HG03469 (cell line): ENCODE results near the gene NOL12.

Source experiments
- ATAC-seq: cut with Tn5 transposase; IDR thresholded peaks from one replicate; pipeline ENCODE4 v1.9.1; 2021; ENCODE audit warnings: mild to moderate bottlenecking, moderate library complexity, moderate number of reproducible peaks; ENCODE audit not compliant: unreplicated experiment

The NOL12 gene

DNA sequence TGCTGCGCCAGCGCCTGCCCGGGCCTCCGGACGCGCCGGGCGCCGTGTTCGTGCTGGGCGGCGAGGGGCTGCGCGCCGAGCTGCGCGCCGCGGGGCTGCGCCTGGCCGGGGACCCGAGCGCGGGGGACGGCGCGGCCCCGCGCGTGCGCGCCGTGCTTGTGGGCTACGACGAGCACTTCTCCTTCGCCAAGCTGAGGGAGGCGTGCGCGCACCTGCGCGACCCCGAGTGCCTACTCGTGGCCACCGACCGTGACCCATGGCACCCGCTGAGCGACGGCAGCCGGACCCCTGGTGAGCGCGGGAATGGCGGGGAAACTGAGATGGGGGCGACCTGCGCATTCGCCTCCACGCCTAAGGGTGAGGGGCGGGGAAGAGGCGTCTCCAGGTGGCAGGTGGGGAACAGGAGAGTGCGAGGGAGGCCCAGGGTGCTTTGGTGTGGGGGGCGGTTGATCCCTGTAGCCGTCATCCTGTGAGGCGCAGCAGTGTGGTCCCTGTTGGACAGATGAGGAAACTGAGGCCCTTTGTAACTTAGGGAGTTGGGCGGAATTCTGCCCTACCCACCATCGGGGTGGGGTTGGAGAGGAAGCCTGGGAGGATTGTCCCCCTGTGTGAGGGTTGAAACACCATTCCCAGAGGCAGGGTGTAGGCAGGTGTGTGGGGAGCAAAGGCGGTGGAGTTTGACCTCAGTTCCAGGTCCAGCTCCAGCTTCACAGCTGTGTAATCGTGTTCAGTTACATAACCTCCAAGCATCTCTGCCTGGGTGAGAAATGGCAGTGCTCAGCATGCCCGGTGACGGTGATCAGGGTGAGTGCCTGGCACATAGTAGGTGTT lies 26.9 kb upstream of the NOL12 start:
- ATAC-seq = peak; percentile 6

DNA sequence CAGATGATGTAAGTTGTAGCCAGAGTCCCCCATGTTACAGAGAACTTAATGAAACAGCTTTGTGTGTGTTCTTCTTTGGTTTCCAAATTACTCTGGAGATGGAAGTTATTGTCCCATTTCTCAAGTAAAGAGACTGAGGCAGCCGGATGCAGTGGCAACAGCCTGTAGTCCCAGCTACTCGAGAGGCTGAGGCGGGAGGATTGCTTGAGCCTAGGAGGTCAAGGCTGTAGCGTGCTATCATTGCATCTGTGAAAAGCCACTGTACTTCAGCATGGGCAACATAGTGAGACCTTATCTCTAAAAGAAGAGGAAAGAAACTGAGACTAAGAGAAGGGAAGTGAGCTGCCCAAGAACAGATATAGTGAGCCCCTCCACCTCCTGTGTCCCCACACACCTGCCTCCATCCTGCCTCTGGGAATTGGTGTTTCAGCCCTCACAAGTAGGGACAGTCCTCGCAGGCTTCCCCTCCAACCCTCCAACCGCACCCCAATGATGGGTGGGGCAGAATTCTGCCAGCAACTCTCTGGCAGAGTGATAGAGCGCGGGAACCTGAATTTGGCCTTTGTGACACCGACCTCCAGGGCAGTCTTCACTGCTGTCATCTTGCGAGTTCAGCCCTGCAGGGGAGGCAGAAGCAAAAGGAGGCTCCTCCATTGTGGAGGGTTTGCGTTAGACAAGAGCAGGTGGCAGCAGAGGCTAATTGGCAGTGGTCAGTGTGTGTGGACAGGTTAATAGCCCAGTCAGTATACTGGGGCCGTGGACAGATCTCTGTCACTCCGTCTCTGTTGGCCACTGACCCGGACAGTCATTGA lies 26.0 kb upstream of the NOL12 start:
- no peak for ATAC-seq

DNA sequence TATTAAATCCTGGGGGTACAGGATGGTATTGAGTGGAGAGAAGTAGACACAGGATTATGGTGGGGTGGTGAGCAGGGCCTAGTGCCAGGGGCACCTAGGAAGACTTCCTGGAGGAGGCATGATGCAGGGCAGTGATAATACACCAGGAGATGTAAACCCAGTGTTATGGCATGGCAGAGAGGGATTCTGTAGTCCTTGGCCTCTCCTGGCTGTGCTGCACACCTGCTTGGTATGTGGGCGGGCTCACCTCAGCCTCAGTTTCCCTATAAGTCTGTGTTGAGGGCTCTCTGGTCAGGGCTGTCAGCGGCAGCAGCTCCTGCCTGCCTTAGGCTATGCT lies 25.5 kb upstream of the NOL12 start:
- no peak for ATAC-seq

DNA sequence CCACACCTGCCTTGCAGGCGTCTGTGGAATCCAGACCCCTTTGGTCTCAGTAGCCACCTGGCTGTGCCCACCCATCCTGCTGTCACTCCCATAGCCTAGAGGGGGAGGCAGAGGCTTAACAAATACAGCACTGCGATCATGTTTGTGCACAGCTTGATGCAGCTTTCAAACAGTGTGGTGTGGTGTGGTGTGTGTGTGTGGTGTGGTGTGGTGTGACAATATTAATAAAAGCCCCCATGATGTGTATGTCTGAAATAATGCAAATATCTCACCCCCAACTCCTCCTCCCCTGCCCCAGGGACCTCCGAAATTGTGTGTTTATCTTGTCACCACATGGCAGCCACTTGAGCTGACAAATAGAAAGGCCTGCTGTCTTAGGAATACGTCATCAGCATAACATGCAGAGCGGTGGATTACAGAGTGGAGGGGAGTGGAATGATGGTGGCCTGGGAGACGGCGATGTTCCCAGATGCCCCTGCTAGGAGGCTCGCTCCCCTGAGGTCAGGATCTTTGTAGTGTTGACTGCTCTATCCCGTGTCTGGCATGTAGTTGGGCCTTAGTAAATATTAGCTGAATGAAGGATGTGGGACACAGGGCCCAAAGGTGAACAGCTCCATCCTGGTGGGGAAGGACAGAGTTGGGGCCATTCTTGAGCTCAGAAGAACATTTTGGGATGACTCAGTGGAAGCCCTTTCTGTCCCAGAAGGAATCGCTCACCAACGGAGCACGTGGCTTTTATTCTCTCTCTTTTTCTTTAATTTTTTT lies 24.8 kb upstream of the NOL12 start:
- no peak for ATAC-seq

DNA sequence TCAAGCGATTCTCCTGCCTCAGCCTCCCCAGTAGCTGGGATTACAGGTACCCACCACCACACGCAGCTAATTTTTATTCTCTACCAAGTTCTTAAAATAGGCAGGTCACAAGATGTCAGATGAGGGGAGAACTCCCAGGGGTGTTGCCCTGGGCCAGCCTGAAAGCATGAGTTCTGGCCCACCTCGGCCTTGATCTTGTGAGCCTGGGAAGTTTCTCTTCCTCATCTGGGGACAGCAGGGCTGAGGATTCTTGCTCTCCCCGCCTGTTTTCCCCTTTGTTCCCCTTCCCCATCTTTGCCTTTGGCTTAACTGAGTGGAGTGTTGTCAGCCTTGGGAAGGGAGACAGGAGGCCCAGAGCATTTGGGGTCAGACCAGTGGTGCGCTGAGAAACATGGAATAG lies 24.1 kb upstream of the NOL12 start:
- ATAC-seq = no peak

DNA sequence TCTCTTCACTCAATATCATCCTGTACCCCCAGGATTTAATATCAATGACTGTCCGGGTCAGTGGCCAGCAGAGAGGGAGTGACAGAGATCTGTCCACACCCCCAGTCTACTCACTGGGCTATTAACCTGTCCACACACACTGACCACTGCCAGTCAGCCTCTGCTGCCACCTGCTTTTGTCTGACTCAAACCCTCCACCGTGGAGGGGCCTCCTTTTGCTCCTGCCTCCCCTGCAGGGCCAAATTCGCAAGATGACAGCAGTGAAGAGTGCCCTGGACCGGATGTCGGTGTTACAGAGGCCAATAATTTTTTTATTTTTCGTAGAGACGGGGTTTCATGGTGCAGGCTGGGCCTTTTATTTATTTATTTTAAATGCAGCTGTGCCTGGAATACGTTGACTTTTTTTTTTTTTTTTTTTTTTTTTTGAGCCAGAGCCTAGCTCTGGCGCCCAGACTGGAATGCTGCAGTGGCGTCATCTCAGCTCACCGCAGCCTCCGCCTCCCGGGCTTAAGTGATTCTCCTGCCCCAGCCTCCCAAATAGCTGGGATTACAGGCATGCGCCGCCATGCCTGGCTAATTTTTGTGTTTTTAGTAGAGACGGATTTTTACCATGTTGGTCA lies 22.5 kb upstream of the NOL12 start:
- ATAC-seq = no peak

DNA sequence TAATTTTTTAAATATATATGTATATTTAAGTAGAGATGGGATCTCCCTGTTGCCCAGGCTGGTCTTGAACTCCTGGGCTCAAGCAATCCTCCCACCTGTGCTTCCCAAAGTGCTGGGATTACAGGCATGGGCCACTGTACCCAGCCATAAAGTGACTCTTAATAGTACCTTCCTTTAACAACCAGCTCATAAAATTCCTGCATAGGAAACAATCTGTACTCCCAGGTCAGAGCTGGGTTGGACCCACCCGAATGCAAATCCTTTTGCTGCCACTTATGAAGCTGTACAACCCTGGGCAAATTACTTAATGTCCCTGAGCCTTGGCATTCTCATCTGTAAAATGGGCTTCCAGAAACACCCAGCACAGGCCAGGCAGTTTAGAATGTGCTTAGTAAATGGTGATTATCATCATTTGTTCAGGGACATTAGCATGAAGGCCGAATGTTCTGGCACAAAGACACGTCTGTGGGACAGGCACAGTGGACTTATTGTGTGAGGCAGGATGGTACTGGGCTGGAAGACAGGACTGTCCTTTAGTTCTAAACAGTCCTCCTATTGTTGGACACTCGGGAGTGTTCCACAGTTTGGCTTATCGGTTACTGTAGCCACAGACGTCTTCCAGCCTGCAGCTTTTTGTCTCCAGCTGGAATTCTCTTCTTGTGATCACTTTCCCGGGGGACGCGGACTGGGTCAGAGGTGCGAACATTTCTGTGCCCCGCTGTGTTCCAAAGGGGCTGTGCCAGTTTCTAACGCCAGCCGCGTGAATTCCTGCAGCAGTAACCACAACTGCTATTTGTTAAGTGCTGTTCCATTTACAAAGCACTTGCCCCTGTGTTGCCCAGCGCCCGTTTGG lies 21.7 kb upstream of the NOL12 start:
- no peak for ATAC-seq

DNA sequence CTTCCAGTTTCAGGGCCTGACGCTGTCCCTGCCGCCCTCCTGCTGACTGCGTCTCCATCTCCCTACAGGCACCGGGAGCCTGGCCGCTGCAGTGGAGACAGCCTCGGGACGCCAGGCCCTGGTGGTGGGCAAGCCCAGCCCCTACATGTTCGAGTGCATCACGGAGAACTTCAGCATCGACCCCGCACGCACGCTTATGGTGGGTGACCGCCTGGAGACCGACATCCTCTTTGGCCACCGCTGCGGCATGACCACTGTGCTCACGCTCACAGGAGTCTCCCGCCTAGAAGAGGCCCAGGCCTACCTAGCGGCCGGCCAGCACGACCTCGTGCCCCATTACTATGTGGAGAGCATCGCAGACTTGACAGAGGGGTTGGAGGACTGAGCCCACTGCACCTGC lies 20.7 kb upstream of the NOL12 start:
- ATAC-seq = no peak

DNA sequence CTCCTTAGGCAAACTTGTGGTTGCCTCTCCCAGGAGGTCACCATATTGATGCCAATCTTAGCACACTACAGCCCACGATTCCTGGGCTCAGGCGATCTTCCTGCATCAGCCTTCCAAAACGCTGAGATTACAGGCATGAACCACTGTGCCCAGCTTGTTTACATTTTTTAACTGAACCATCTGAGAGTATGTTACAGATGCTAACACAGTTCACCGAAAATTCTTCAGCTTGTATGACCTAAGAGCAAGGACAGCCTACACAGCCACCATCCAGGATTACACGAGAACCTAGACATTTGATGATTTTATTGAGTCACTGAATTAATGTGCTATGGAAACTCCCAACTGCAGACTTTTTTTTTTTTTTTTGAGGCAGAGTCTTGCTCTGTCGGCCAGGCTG lies 16.6 kb upstream of the NOL12 start:
- ATAC-seq = no peak

DNA sequence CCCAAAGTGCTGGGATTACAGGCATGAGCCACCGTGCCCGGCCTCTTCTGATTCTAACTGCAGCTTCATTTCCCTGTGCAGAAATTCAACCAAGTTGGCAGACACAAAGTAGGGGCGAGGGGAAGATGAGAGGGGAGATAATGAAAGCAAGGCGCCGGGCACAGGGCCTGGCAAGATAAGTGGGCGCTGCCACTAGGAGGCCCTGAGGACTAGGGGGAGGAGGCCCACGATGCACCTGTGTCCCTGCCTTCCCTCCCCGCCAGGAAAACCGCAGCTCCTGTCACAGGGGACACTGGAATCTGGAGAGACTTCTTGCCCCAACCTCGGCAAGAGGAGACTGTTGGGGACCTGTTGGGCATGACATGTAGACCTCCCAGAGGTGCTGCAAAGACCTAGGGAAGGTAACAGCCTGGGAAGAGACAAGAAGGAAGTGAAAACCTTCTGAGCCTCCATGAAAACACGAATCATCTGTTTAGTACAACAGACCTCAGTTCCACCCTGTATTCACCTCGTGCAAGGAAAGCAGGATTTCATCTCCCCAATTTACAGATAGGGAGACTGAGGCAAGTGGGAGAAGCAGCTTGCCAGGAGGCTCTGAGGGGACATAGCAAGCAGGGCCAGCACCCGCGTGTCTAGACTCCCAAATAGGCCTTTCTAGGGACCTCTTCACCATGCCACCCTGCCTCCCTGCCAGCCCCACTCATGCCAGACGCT lies 13.8 kb upstream of the NOL12 start:
- no peak for ATAC-seq

DNA sequence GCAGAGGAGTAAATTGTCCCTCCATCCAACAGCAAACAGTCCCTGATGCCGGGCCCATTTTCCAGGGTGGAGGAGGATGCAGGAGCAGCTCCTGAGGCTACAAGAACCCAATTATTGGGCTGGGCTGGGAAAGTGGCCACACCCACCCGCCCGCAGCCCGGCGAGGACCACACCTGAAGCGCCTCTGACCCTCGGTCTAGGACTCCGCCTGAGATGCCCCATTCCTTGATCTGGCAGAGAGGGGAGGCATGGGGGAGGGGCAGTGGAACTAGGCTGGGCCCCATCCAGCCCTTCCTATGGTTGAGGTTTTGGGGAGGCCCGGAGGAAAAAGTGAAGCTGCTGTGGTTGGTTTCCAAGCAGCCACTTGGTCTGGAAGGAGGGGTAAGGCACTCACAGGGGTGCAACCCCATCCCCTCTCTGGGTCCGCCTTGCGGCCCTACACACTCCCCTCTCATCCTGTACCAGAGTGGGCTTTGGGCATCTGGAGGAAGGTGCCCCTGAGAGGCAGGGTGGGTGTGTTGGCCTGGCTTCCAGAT lies 13.2 kb upstream of the NOL12 start:
- no peak for ATAC-seq

DNA sequence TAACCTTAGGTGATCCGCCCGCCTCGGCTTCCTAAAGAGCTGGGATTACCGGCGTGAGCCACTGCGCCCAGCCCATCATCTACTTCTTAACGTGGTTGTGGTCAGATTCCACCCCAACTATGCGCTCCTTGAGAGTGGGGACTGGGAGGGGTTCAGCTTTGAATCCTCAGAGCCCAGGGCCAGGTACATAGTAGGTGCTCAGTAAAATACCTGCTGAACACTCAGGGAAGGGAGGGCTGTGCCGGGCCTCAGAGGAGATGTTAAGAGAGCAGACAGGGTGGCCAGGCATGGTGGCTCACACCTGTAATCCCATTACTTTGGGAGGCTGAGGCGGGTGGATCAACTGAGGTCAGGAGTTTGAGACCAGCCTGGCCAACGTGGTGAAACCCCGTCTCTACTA lies 11.9 kb upstream of the NOL12 start:
- ATAC-seq = no peak

DNA sequence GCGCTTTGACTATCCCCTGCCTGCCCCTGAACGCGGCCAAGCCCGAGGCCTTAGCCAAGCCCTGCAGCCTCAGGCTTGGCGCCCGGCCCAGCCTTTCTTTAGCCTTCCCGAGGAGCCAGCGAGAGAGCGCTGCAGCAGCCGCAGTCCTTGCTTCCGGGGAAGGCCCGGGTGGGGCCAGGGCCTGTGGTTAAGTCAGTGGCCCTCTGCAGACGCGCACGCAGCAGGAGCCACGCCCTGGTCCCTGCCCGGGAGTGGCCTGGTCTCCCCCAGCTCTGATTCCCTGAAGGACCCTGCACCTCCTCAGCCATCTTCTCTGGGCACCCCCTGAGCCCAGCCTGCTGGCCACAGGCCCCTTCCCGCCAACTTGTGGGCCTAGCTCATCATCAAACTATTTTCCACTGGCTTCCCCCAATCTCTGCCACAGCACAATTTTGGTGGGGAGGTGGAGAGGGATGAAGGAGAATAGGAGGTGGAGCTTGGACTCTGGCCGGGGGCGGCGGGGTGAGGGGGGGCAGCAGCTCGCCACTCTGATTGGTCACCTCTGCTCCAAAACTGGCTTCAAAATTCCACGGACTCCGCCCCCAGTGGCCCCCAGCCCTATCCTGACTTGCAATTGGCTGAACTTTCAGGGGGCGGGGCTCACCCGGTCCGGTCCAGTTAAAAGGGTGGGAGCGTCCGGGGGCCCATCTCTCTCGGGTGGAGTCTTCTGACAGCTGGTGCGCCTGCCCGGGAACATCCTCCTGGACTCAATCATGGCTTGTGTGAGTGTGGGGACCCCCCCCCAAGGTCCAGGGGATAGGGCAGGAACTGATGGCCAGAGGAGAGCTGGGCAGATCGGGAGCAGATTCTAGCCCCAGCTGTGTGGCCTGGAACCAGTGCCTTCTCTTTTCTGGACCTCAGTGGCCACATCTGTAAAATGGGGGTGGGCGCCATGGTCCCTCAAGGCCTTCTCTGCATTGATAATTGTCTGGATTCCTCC lies 10.9 kb upstream of the NOL12 start, which contains the start of gene LGALS1:
Gene LGALS1, plus strand, starts transcription at position 686 of the 979 bp plus-strand sequence. Its CDS starts 67 bp downstream, at position 753.
- no peak for ATAC-seq

DNA sequence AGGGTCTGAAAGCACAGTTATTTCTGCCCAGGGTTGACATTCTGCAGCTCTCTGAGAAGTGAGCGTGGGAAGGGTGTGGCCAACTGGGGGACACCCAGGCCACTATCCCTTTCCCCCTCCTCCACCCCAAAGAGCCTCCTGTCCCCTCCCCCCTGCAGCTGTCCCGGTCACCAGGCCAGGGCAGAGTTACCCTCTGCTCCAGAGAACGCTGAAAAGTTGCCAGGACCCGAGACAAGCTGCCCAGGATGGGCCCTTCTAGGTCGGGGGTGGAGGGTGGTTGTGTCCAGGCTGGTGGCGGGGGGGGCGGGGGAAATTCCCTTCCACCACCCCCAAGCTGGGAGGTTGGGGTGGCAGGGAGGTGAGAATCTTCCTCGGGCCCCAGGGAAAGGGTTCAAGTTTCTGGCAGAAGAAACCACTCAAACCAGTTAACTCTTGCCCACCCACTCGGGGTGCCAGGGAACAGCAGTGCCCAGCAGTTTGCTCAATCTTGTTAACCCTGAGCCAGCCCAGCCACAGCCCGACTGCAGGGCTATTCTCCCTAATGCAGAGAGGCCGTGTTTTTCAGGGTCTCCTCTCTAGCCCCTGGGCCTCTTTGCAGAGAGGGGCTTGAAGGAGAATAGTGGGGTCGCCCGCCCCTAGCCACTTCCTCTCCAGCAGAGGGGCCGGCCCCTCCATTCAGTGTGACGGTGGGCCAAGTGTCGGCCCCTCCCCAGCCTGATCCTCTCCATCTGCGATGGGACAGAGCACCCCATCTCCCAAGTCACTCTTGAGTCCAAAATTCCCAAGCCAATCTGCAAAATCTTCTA lies 10.0 kb upstream of the NOL12 start:
- ATAC-seq = no peak

DNA sequence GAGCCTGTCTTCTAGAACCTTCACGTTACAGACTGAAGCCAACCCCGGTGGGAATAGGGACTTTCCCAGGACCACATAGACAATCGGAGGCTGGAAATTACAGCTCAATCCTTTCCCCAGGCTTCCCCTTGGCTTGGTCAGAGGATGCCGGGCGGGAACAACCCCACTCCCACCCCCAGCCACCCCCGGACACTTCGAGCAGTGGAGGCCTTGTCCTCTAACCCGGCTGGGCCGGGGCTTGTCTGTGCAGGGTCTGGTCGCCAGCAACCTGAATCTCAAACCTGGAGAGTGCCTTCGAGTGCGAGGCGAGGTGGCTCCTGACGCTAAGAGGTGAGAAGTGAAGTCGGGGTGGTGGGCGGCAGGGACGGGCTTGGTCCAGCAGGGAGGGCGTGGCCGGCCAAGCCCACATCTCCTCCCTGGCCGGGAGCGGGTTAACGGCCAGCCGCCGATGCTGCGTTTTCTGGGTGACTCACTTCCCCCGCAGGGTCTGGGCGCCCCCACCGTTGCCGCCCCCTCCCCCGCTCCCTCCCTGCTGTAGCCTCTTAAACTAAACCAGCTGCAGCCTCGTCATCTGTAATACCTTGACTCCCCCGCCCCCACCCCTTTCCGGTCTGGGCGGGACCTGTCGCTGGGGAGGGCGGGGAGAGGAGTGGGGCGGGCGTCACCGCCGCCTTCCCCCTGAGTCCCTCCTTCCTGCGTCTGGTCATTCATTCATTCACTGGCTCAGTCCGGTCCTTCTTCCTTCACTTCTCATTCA lies 9.2 kb upstream of the NOL12 start:
- peak; percentile 27 for ATAC-seq

DNA sequence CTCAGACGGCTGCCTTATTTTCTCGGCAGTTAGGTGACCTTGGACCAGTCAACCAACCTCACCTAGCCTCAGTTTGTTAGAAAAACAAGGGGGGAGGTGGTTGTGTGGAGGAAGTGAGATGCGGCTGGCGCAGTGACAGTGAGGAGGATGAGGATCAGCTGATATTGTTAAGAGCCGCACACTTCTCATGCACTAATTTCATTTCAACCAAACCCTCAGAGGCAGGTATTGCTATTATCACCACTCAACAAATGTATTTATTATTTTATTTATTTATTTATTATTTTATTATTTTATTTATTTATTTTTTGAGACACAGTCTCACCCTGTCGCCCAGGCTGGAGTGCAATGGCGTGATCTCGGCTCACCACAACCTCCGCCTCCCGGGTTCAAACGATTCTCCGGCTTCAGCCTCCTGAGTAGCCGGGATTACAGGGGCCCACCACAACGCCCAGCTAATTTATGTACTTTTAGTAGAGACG lies 8.6 kb upstream of the NOL12 start:
- ATAC-seq = no peak
